GM12892 (cell line): ENCODE data around the gene SNAP47.

Source experiments
- POLR2A ChIP-seq: IDR thresholded peaks from 2 replicates; pipeline ENCODE4 v1.6.1; 2011; ENCODE audit warnings: low read depth, low read length, control low read depth
- POLR2AphosphoS5 ChIP-seq: IDR thresholded peaks from 2 replicates; pipeline ENCODE4 v1.6.1; 2011; ENCODE audit warnings: low read depth, low read length, control low read depth

DNA sequence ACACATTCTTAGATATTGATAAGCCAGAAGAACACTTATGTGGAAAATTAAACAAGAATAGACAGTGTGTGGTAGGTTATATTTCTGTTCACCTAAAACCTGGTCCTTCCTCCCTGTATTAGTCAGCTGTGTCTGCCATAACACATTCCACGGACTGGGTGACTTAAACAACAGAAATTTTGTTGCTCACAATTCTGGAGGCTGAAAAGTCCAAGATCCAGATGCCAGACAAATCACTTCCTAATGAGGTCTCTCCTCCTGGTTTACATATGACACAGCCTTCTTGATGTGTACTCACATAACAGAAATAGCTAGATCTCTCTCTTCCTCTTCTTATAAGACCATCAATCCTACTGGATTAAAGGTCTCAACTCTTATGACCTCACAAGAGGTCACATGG is 25.8 kb upstream of the SNAP47 start:
- TF ChIP-seq POLR2A (no peak), POLR2AphosphoS5 (no peak)
